ENCODE data around the gene ACVR1B. TPM values are rescaled to one million over a fixed set of nuclear protein-coding genes. Genes with fewer than 3 reads are reported as not detected.

The ACVR1B gene
- total and polyA plus RNA-seq, 2 donors (not counting 1 experiment from before 2014, with no cell fraction given): 3.4 to 10.6 TPM

DNA sequence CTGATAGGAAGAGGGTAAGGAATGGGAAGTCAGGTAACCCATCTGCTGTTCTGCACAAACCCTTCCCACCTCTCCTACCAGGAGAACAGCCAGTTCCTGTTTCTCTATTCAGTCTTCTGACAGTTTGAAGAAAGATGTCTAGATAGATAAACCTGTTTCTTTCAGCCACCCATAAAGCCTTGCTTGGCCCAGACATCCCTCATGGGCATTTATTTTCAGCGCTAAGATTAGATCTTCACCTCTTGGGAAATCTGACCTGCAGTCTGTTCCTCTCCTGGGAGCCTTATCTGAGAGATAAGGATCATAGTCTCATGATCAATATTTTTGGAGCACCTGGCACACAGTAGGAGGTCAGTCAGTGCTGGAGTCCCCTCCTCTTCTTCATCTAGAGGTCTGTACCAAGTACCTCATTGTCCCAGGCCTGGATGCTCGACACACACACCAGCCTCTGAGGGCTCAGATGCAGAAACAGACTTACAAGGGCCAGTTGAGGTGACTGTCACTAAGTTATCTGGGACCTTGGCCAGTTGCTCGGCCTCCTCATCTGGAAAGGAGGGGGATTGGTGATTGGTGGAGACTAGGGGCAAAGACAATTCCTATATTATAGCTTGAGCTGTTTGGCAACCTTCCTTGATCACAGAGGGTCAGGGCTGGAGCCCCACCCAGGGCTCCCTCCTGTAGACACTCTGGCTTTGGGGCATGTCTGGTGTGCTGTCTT, 26.0 kb upstream of the ACVR1B start:
- Histone ChIP-seq H3K4me2 (replicated peaks; ENCODE audit: low read depth, low read length, poor library complexity, severe bottlenecking) (no peak overlapping the region), H3K27ac (ENCODE audit: low read length in 2 of 2) (no peak overlapping the region), H2AFZ (ENCODE audit: insufficient read depth, low read depth, low read length, poor library complexity, severe bottlenecking) (no peak overlapping the region), H4K20me1 (ENCODE audit: control insufficient read depth, insufficient read depth, low read length, poor library complexity, severe bottlenecking) (no peaks in the 10 kb centered on the region), H3K27me3 (replicated peaks in 1 of 4; ENCODE audit: control extremely low read depth in 1 of 4, control insufficient read depth in 3 of 4, insufficient read depth in 4 of 4, low read length in 3 of 4) (peaks cover 0 to 4% (median 2%) of the 10 kb centered on the region in 4 experiments), H3K79me2 (ENCODE audit: control insufficient read depth, insufficient read depth, low read length) (no peaks in the 10 kb centered on the region), H3K9ac (ENCODE audit: low read length) (no peak overlapping the region), H3K36me3 (replicated peaks in 1 of 2; ENCODE audit: control extremely low read depth in 1 of 2, control insufficient read depth in 1 of 2, extremely low read depth in 1 of 2, insufficient read depth in 2 of 2, low read length in 1 of 2) (no peaks in the 10 kb centered on the region), H3K4me3 (ENCODE audit: control extremely low read depth in 1 of 5, extremely low read depth in 1 of 5, insufficient read depth in 1 of 5, low read depth in 2 of 5, low read length in 4 of 5) (no peak overlapping the region), H3K9me3 (ENCODE audit: control extremely low read depth in 1 of 3, control insufficient read depth in 2 of 3, insufficient read depth in 1 of 3, low read length in 2 of 3) (peaks cover 0 to 4% (median 0%) of the 10 kb centered on the region in 3 donors), H3K4me1 (ENCODE audit: control insufficient read depth in 2 of 2, insufficient read depth in 2 of 2, low read length in 2 of 2) (peaks cover 23 to 31% of the 10 kb centered on the region in 2 donors)
- no peak for ATAC-seq (ENCODE audit: low read depth)
- DNase-seq: no peak
- intact Hi-C loops (cut with micrococcal nuclease): loop anchor here (1.0 kb wide), 1 partner anchor 55 kb away; no protein-coding TSS in a partner anchor
- H3K27me3 Mint-ChIP-seq: peaks cover 3% of the 10 kb centered on the region
- H3K4me3 Mint-ChIP-seq: no peak overlapping the region
- no peak for TF ChIP-seq EZH2 (IDR thresholded peaks at IDR 0.05; ENCODE audit: borderline replicate concordance, insufficient read depth, low read depth, low read length, poor library complexity, severe bottlenecking)
- no peak for TF ChIP-seq CTCF (IDR thresholded peaks at IDR 0.05)
- no peak overlapping the region for H3K27ac Mint-ChIP-seq
- no peaks in the 10 kb centered on the region for H3K9me3 Mint-ChIP-seq (ENCODE audit: insufficient read depth)
- no CpG with 5 or more reads among the region's 3 CpGs for WGBS (ENCODE audit: insufficient coverage)
- ChIA-PET CTCF (interaction anchor here (1.2 kb wide), 1 partner anchor 46 kb away, joined by 3 read pairs; no protein-coding TSS in a partner anchor), POLR2A (interaction anchor here (0.6 kb wide), 1 partner anchor 74 kb away, joined by 8 read pairs; no protein-coding TSS in a partner anchor)
- H3K4me1 Mint-ChIP-seq: peaks cover 33% of the 10 kb centered on the region

GRCh38 chr12:51926064-51926632, 25.4 kb upstream of the ACVR1B start:
- intact Hi-C loops (cut with micrococcal nuclease): loop anchor here (1.0 kb wide), 1 partner anchor 54 kb away; no protein-coding TSS in a partner anchor
- Histone ChIP-seq H3K9me3 (ENCODE audit: control extremely low read depth in 1 of 3, control insufficient read depth in 2 of 3, insufficient read depth in 1 of 3, low read length in 2 of 3) (peaks cover 0 to 4% (median 0%) of the 10 kb centered on the region in 3 donors), H3K4me2 (replicated peaks; ENCODE audit: low read depth, low read length, poor library complexity, severe bottlenecking) (no peak overlapping the region), H3K4me3 (ENCODE audit: control extremely low read depth in 1 of 5, extremely low read depth in 1 of 5, insufficient read depth in 1 of 5, low read depth in 2 of 5, low read length in 4 of 5) (no peak overlapping the region), H3K36me3 (replicated peaks in 1 of 2; ENCODE audit: control extremely low read depth in 1 of 2, control insufficient read depth in 1 of 2, extremely low read depth in 1 of 2, insufficient read depth in 2 of 2, low read length in 1 of 2) (no peaks in the 10 kb centered on the region), H4K20me1 (ENCODE audit: control insufficient read depth, insufficient read depth, low read length, poor library complexity, severe bottlenecking) (no peaks in the 10 kb centered on the region), H3K4me1 (ENCODE audit: control insufficient read depth in 2 of 2, insufficient read depth in 2 of 2, low read length in 2 of 2) (peaks cover 23 to 31% of the 10 kb centered on the region in 2 donors), H3K27me3 (replicated peaks in 1 of 4; ENCODE audit: control extremely low read depth in 1 of 4, control insufficient read depth in 3 of 4, insufficient read depth in 4 of 4, low read length in 3 of 4) (peaks cover 0 to 4% (median 2%) of the 10 kb centered on the region in 4 experiments), H2AFZ (ENCODE audit: insufficient read depth, low read depth, low read length, poor library complexity, severe bottlenecking) (no peak overlapping the region), H3K9ac (ENCODE audit: low read length) (no peak overlapping the region), H3K79me2 (ENCODE audit: control insufficient read depth, insufficient read depth, low read length) (no peaks in the 10 kb centered on the region), H3K27ac (ENCODE audit: low read length in 2 of 2) (no peak overlapping the region)
- ChIA-PET POLR2A (interaction anchor here (0.6 kb wide), 1 partner anchor 75 kb away, joined by 8 read pairs; no protein-coding TSS in a partner anchor), CTCF (interaction anchor here (1.2 kb wide), 1 partner anchor 46 kb away, joined by 3 read pairs; no protein-coding TSS in a partner anchor)
- Mint-ChIP-seq H3K27me3 (peaks cover 3% of the 10 kb centered on the region), H3K4me3 (no peak overlapping the region), H3K27ac (no peak overlapping the region), H3K4me1 (peaks cover 33% of the 10 kb centered on the region), H3K9me3 (ENCODE audit: insufficient read depth) (no peaks in the 10 kb centered on the region)
- 100% methylated on average over 1 of the region's 8 CpGs for WGBS (ENCODE audit: insufficient coverage)
- no peak for ATAC-seq (ENCODE audit: low read depth)
- no peak for DNase-seq
- TF ChIP-seq CTCF (IDR thresholded peaks at IDR 0.05) (no peak), EZH2 (IDR thresholded peaks at IDR 0.05; ENCODE audit: borderline replicate concordance, insufficient read depth, low read depth, low read length, poor library complexity, severe bottlenecking) (no peak)

Data from B cell (primary cell).